DND-41 (cell line): Measurements from ENCODE around the gene LRRN4.

Source experiments
- CTCF ChIP-seq: IDR thresholded peaks from 2 replicates; pipeline ENCODE4 v1.5.1; 2012; ENCODE audit warnings: borderline replicate concordance, low read length, moderate library complexity, mild to moderate bottlenecking; ENCODE audit not compliant: poor library complexity, severe bottlenecking; ENCODE audit errors: extremely low read depth
- EZH2 ChIP-seq: IDR thresholded peaks from 3 replicates; pipeline ENCODE4 v1.6.1; 2012; ENCODE audit warnings: borderline replicate concordance, low read depth, mild to moderate bottlenecking, moderate library complexity, low read length, inconsistent platforms; ENCODE audit not compliant: severe bottlenecking

GRCh38 chr20:6079016-6079415 lies 25.2 kb upstream of the LRRN4 start:
- TF ChIP-seq CTCF (no peak), EZH2 (no peak)
